Breast epithelium (tissue), 3 donors: ENCODE results near the gene MKKS.

ENCODE experiments used
- CTCF ChIP-seq, 3 donors: fragments of 450-650 bp; IDR thresholded peaks; one replicate each; pipeline ENCODE4 v1.5.1; 2016 to 2017; ENCODE audit warnings: antibody characterized with exemption in 3 of 3, mild to moderate bottlenecking in 3 of 3, moderate library complexity in 3 of 3
- POLR2AphosphoS5 ChIP-seq, 3 donors: sonication (generic); formaldehyde crosslinking; IDR thresholded peaks; one replicate each; pipeline ENCODE4 v1.6.1; 2017; ENCODE audit warnings: antibody characterized with exemption in 3 of 3

GRCh38 chr20:10478205-10478604, 44.2 kb upstream of the MKKS start:
- no peak for TF ChIP-seq POLR2AphosphoS5 (IDR thresholded peaks at IDR 0.05)
- TF ChIP-seq CTCF (IDR thresholded peaks at IDR 0.05), result no peak
